HEK293 (cell line): ENCODE results near the gene BLOC1S1.
A peak's percentile ranks its signal among the peaks of the same experiment; 100 is the strongest.

ENCODE experiments used
- CTCF ChIP-seq: fragments of 450-650 bp; formaldehyde crosslinking; IDR thresholded peaks from 2 replicates; pipeline ENCODE4 v1.5.1; 2016; ENCODE audit warnings: missing biosample characterization, missing genetic modification characterization
- IKZF3 ChIP-seq: fragments of 450-650 bp; IDR thresholded peaks from 2 replicates; pipeline ENCODE4 v1.5.0; 2018; ENCODE audit warnings: missing biosample characterization, mild to moderate bottlenecking, missing genetic modification characterization, moderate library complexity
- KLF8 ChIP-seq: fragments of 450-650 bp; formaldehyde crosslinking; IDR thresholded peaks from 2 replicates; pipeline ENCODE4 v1.5.1; 2016; ENCODE audit warnings: missing biosample characterization, missing genetic modification characterization
- PRDM10 ChIP-seq: fragments of 450-650 bp; formaldehyde crosslinking; IDR thresholded peaks from 2 replicates; pipeline ENCODE4 v1.5.1; 2016; ENCODE audit warnings: missing biosample characterization, missing genetic modification characterization
- PRDM2 ChIP-seq: fragments of 450-650 bp; formaldehyde crosslinking; IDR thresholded peaks from 2 replicates; pipeline ENCODE4 v1.5.1; 2016; ENCODE audit warnings: missing biosample characterization, missing genetic modification characterization, borderline replicate concordance
- SCRT2 ChIP-seq: fragments of 450-650 bp; formaldehyde crosslinking; IDR thresholded peaks from 2 replicates; pipeline ENCODE4 v1.5.1; 2016; ENCODE audit warnings: missing biosample characterization, missing genetic modification characterization
- TSHZ1 ChIP-seq: fragments of 450-650 bp; formaldehyde crosslinking; IDR thresholded peaks from 2 replicates; pipeline ENCODE4 v1.5.1; 2016; ENCODE audit warnings: missing biosample characterization, missing genetic modification characterization, borderline replicate concordance
- YY1 ChIP-seq: fragments of 450-650 bp; formaldehyde crosslinking; IDR thresholded peaks from 2 replicates; pipeline ENCODE4 v1.5.1; 2018; ENCODE audit warnings: missing biosample characterization, missing genetic modification characterization
- ZFHX2 ChIP-seq: fragments of 450-650 bp; formaldehyde crosslinking; conservative IDR thresholded peaks from 2 replicates; pipeline ENCODE4 v1.5.1; 2016; ENCODE audit warnings: missing biosample characterization, missing genetic modification characterization
- ZIC2 ChIP-seq: fragments of 450-650 bp; formaldehyde crosslinking; IDR thresholded peaks from 2 replicates; pipeline ENCODE4 v1.5.1; 2016; ENCODE audit warnings: missing biosample characterization, missing genetic modification characterization
- ZNF121 ChIP-seq: fragments of 450-650 bp; formaldehyde crosslinking; IDR thresholded peaks from 2 replicates; pipeline ENCODE4 v1.5.1; 2016; ENCODE audit warnings: missing biosample characterization, missing genetic modification characterization
- ZNF184 ChIP-seq: fragments of 450-650 bp; IDR thresholded peaks from 2 replicates; pipeline ENCODE4 v1.5.1; 2018; ENCODE audit warnings: missing biosample characterization, mild to moderate bottlenecking, missing genetic modification characterization
- ZNF19 ChIP-seq: fragments of 450-650 bp; formaldehyde crosslinking; IDR thresholded peaks from 2 replicates; pipeline ENCODE4; 2016; ENCODE audit warnings: missing biosample characterization, missing genetic modification characterization, low read depth
- ZNF221 ChIP-seq: fragments of 450-650 bp; formaldehyde crosslinking; IDR thresholded peaks from 2 replicates; pipeline ENCODE4 v1.5.1; 2017; ENCODE audit warnings: missing biosample characterization, missing genetic modification characterization, borderline replicate concordance
- ZNF335 ChIP-seq: fragments of 450-650 bp; formaldehyde crosslinking; conservative IDR thresholded peaks from 2 replicates; pipeline ENCODE4 v1.5.1; 2016; ENCODE audit warnings: missing biosample characterization, missing genetic modification characterization
- ZNF350 ChIP-seq: fragments of 450-650 bp; formaldehyde crosslinking; IDR thresholded peaks from 2 replicates; pipeline ENCODE4 v1.5.0; 2017; ENCODE audit warnings: missing biosample characterization, mild to moderate bottlenecking, missing genetic modification characterization
- ZNF510 ChIP-seq: fragments of 450-650 bp; formaldehyde crosslinking; IDR thresholded peaks from 2 replicates; pipeline ENCODE4 v1.5.1; 2018; ENCODE audit warnings: mild to moderate bottlenecking, missing genetic modification characterization, missing biosample characterization; ENCODE audit not compliant: insufficient replicate concordance
- ZNF626 ChIP-seq: fragments of 450-650 bp; sonication (Bioruptor Pico); formaldehyde crosslinking; IDR thresholded peaks from 2 replicates; pipeline ENCODE4 v1.5.1; 2018; ENCODE audit warnings: missing biosample characterization, missing genetic modification characterization, inconsistent platforms
- ZNF654 ChIP-seq: fragments of 450-650 bp; formaldehyde crosslinking; IDR thresholded peaks from 2 replicates; pipeline ENCODE4 v1.5.1; 2016; ENCODE audit warnings: low read depth, missing biosample characterization, missing genetic modification characterization
- ZNF670 ChIP-seq: fragments of 450-650 bp; formaldehyde crosslinking; IDR thresholded peaks from 2 replicates; pipeline ENCODE4 v1.5.1; 2016; ENCODE audit warnings: missing biosample characterization, missing genetic modification characterization, low read depth
- ZNF707 ChIP-seq: fragments of 450-650 bp; formaldehyde crosslinking; IDR thresholded peaks from 2 replicates; pipeline ENCODE4 v1.5.1; 2016; ENCODE audit warnings: missing biosample characterization, missing genetic modification characterization
- ZNF837 ChIP-seq: fragments of 450-650 bp; formaldehyde crosslinking; IDR thresholded peaks from 2 replicates; pipeline ENCODE4 v1.5.1; 2016; ENCODE audit warnings: missing biosample characterization, missing genetic modification characterization

The BLOC1S1 gene

GRCh38 chr12:55728186-55728938, 12.5 kb downstream of the BLOC1S1 start (continued):
- no peak for TF ChIP-seq ZNF510 (tag by site-specific recombination)
- peak; percentile 10; the same call in 1 of the 2 replicates for TF ChIP-seq KLF8 (tag by site-specific recombination)
- no peak for TF ChIP-seq IKZF3 (tag by site-specific recombination)
- TF ChIP-seq YY1 (tag by site-specific recombination) = 0 out of 2 replicates have a peak, but pooled peaks have one; percentile 23
- TF ChIP-seq ZNF670 = no peak
- TF ChIP-seq ZFHX2 = no peak
- TF ChIP-seq ZNF654 (tag by site-specific recombination) = no peak
- no peak for TF ChIP-seq TSHZ1 (tag by site-specific recombination)
- peak; percentile 79 for TF ChIP-seq ZIC2
- TF ChIP-seq CTCF (tag by site-specific recombination) = 0 out of 2 replicates have a peak, but pooled peaks have one; percentile 12
- TF ChIP-seq ZNF707 = no peak
- TF ChIP-seq ZNF350 (tag by site-specific recombination) = no peak
- no peak for TF ChIP-seq PRDM2 (tag by site-specific recombination)
- TF ChIP-seq ZNF121 = no peak
- TF ChIP-seq ZNF19 (tag by site-specific recombination) = no peak
- TF ChIP-seq ZNF335 (tag by site-specific recombination) = 0 out of 2 replicates have a peak, but pooled peaks have one; percentile 69
- no peak for TF ChIP-seq ZNF626 (tag by site-specific recombination)
- 0 out of 2 replicates have a peak, but pooled peaks have one; percentile 8 for TF ChIP-seq SCRT2 (tag by site-specific recombination)
- TF ChIP-seq ZNF184 (tag by site-specific recombination) = no peak
- no peak for TF ChIP-seq ZNF837 (tag by site-specific recombination)
- no peak for TF ChIP-seq ZNF221
- no peak for TF ChIP-seq PRDM10 (tag by site-specific recombination)
